GM10266 (cell line): ENCODE measurements around the gene RPL7A.

ENCODE experiments used
- DNase-seq: peaks from one replicate; pipeline ENCODE4 v3.0.0; 2012; ENCODE audit errors: extremely low spot score
- CTCF ChIP-seq: IDR thresholded peaks from 2 replicates; pipeline ENCODE4 v1.5.1; 2012; ENCODE audit warnings: mild to moderate bottlenecking, low read depth; ENCODE audit not compliant: control insufficient read depth, insufficient read depth; ENCODE audit errors: missing control alignments

RPL7A gene

GRCh38 chr9:133367221-133367620 is 19.2 kb downstream of the RPL7A start:
- no peak for TF ChIP-seq CTCF
- no peak for DNase-seq

GRCh38 chr9:133367778-133368177 is 19.8 kb downstream of the RPL7A start:
- no peak for DNase-seq
- TF ChIP-seq CTCF = no peak

- TF ChIP-seq CTCF = no peak
- DNase-seq = no peak
These were observed 20.3 kb downstream of the RPL7A start for GRCh38 chr9:133368249-133368881.

GRCh38 chr9:133369422-133369821 is 21.4 kb downstream of the RPL7A start:
- TF ChIP-seq CTCF = no peak
- DNase-seq = no peak

GRCh38 chr9:133369933-133370332 is 21.9 kb downstream of the RPL7A start:
- TF ChIP-seq CTCF = no peak
- DNase-seq = no peak

- no peak for TF ChIP-seq CTCF
- DNase-seq = no peak
These were observed 22.7 kb downstream of the RPL7A start for GRCh38 chr9:133370685-133371084.

- no peak for TF ChIP-seq CTCF
- no peak for DNase-seq
These were observed 23.3 kb downstream of the RPL7A start for GRCh38 chr9:133371261-133371711.
